NCI-H1436 treated with DMSO at 0.1 percent for 48 hours (cell line): ENCODE data around the gene TAAR1.
"Not testable (repeated sequence)": the region's sequence is repeated elsewhere in the genome, so short reads cannot be mapped to it uniquely, and the experiment has no call there.

ENCODE experiments used
- DNase-seq: peaks from one replicate; lab custom pipeline; 2025; lab: John Stamatoyannopoulos, UW

TAAR1 gene, protein sequence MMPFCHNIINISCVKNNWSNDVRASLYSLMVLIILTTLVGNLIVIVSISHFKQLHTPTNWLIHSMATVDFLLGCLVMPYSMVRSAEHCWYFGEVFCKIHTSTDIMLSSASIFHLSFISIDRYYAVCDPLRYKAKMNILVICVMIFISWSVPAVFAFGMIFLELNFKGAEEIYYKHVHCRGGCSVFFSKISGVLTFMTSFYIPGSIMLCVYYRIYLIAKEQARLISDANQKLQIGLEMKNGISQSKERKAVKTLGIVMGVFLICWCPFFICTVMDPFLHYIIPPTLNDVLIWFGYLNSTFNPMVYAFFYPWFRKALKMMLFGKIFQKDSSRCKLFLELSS

DNA sequence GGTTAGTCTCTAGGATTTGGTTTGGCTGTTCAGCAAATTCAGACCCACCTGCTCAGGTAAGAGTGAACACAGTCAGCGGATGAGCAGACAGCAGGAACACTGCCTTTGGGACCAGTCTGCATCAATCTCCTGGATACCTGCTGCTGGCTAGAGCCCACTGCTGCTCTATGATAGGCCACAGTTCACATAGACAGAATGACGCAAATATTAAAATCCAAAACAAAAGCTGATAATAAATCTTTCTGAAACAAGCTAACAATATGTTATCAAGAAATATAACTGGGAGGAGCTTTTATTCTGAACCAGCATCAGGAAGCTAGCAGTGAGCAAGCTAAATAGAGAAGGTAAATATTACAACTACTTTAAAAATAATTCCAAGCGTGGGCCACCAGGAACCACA lies at the start of gene TAAR1:
TSS of gene TAAR1 (minus strand) at position 101 of the 400 bp plus-strand sequence. CDS start 13,179 bp downstream, outside the sequence.
- DNase-seq, result peak; percentile 27

DNA sequence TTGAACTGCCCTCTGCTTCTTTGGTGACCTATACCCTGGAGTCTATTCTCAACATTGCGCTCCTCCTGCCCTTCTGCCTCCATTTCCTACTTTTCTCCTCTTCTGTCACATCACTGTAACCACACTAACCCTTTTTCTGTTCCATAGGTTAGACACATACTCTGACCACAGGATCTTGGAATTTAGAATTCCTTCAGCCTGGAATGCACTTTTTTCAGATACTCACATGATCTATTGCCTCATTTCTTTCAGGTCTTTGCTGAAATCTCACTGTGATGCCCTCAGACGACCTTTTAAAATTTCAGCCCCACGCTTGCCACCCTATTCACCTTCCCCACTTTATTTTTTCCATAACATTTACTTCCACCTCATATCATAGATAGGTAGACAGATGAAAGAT lies 49.8 kb upstream of the TAAR1 start:
- no peak for DNase-seq

DNA sequence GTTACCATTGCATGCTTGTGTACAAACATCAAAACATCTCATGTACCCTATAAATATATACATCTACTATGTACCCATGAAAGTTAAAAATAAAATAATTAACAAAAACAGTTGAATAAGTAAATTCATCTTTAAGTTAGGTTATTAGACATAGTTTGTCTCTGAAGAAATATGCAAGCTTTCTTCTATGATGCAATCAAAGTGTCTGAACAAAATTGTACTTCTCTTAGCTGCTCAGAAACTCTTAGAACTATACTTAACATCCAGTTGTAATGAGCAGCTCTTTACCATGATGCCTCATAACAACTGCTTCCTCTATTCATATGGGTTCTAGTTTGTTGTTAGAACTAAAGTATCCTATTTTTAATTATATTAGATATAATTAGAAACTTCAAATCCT lies 49.0 kb upstream of the TAAR1 start:
- no peak for DNase-seq

DNA sequence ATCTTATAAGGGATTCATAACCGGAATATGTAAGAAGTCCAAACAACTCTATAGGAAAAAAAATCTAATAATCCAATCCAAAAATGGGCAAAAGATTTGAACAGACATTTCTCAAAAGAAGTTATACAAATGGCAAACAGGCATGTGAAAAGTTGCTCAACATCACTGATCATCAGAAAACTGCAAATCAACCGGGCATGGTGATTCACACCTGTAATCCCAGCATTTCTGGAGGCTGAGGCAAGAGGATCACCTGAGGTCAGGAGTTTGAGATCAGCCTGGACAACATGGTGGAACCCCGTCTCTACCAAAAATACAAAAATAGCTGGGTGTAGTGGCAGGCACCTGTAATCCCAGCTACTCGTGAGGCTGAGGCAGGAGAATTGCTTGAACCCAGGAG lies 47.8 kb upstream of the TAAR1 start:
- not testable (repeated sequence) for DNase-seq

DNA sequence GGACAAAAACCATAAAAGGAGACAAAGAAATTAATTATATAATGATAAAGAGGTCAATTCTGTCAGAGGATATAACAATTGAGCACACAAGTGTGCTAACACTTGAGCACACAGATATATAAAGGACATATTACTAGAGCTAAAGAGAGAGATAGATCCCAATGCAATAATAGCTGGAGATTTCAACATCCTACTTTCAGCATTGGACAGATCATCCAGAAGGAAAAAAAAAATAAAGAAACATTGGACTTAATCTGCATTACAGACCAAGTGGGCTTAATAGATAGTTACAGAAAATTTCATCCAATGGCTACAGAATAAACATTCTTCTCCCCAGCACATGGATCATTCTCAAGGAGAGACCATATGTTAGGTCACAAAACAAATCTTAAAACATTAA lies 45.0 kb upstream of the TAAR1 start:
- DNase-seq, result no peak

DNA sequence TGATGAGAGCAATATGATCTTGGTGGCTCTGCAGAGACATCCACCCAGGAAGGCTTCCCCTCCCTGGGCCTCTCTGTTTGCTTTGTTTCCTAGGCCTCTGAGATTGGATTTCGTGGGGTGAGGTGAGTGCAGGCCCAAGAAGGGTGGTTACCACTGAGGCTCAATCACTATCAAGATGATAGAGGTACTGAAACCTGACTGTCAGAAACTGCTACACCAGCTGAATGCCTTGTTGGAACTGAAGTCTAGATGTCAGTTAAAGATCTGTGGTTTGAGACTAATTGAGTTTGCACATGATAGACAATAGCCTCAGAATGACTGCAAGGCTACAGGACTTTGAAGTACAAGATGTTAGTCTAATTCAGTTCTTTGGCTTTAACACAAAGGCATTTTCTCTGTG lies 39.6 kb upstream of the TAAR1 start:
- no peak for DNase-seq

DNA sequence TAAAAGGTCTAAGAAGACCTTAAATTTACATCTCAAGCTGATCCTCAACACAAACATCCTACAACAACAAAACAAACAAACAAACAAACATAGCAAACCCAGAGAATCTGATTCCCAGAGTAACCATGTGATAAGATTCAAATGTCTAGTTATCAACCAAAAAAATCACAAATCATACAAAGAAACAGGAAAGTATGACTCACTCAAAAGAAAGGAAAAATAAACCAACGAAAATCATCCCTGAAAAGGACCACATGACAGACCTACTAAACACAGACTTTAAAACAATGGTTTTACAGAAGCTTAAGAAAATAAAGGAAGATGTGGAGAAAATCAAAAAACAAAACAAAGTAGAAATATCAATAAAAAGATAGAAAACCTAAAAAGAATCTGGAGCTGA lies 36.8 kb upstream of the TAAR1 start:
- DNase-seq, result no peak

DNA sequence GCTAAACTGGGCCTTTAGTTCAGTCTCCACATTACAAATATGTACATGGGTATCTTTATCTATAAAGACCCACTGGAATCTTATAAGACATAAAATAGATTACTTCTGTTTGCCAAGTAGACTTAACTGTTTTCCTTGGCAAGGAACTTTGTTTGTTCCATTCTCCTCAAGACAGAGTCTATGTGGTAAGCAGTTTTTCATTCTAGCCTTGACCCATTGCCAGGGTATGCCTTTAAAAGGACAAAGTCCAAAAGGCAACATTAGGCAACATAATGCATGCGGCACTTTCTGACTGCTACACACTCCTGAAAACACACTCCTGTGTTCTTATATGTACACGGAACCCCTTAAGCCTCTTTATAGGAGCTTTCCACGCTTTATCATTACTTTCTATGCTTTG lies 34.5 kb upstream of the TAAR1 start:
- no peak for DNase-seq

DNA sequence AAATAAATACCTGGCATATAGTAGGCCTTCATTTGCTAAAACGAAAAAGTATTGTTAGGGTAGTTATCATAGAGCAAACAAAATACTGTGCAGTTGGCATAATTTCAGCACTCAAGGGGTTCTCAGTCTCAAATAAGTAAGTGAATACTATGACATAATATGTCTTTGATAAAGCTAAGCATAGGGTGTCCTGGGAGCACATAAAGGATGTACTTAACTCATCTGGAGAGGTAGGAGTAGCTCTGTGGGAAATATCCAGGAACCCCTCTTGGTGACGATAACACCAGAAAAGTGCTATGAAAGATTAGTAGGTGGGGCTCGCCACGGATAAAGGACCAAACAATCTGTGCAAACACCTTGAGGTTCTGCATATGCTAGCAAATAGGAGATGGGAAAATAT lies 31.7 kb upstream of the TAAR1 start:
- DNase-seq, result no peak

DNA sequence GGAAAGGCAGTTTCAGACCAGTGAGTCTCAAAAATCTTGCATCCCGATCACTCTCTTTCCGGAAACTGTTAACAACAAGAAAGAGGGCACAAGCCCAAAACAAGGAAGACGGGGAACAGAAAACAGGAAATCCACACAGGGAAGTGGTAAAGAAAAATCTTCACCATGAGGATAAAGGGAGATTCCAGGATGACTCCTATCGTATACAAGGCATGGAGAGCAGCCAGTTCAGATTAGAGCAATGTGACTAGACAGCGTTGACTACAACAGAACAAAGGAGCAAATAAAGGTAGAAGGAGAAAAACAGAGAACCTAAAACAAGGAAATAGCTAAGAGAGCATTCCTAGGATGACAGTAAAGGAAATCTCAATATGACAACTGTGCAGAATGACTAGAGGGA lies 28.3 kb upstream of the TAAR1 start:
- DNase-seq, result no peak

DNA sequence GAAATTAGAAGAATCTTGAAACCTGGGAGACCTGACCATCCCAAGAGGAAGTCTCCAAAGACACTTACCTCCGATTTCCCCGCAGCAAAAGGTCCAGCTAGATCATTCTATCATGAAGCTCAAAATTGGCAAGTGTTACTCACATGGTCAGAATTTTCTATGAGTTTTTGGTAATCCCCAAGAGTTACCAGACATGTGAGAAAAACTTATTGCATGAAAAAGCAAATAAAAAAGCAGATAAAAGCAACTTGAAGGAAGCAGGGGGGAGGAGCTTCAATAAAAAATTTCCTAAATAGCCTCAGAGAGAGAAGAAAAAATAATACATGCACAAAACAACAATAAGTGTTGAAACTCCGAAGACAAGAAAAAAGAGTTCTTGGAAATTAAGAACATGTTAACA lies 27.5 kb upstream of the TAAR1 start:
- no peak for DNase-seq

DNA sequence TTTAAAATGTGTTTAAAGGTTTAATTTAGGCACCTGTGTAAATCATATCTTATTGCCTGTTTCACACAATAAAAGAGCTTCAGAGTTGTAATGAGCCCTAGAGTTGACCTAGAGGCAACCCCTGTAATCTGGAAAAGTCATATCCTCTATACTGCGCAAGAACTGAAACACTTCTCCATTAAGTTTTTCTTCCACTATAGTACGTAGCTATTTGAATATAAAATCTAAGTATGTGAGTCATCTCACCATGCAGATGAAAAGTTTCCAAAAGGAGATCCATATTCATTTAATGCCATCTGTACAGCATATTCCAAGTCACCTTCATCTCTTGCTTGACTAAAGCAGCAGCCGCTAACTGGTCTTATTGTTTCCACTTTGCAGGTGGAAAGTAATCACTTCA lies 26.0 kb upstream of the TAAR1 start:
- DNase-seq, result no peak

DNA sequence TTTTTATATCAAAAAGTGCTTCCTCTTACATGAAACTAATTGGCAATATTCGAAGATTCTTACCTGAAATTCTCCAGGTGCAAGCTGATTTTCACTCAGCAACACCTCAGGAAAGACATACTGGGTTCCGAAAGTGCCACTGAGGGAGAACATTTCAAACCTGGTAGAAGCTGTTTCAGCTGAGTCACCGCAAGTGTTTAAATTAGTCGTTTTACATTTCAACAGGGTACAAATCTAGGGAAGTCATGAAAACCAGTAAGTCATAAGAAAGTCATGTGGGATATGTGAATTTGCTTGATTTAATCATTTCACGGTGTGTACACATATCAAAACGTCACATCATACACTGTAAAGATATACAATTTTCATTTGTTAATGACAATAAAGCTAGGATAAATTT lies 25.3 kb upstream of the TAAR1 start:
- no peak for DNase-seq

DNA sequence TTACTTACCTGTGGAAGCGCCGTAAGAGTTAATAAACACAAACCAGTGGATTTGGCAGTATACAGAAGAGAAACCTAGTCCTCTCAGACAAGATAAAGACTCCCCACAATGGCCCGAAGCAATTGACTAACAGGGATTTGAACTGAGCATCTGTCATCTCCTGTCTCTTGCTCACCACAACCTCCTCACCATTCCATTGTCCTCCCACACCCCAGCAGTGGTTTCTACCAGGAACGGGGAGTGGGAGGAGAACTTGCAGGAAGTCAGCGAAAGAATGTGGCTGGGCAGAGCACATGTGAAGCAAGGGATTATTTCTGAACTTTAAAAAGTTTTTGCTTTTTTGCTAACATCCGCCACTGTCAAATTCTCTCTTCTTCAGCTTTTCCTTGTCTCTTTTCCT lies 24.6 kb upstream of the TAAR1 start:
- DNase-seq, result no peak

DNA sequence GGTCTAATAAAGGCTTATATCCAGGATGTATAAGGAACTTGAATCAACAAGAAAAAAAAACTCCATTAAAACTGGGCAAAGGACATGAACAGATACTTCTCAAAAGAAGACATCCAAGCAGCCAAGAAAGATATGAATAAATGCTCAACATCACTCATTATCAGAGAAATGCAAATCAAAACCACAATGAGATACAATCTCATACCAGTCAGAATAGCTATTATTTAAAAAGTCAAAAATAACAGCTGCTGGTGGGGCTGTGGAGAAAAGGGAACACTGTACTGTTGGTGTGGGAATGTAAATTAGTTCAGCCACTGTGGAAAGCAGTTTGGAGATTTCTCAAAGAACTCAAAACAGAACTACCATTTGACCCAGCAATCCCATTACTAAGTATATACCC lies 20.1 kb upstream of the TAAR1 start:
- not testable (repeated sequence) for DNase-seq

DNA sequence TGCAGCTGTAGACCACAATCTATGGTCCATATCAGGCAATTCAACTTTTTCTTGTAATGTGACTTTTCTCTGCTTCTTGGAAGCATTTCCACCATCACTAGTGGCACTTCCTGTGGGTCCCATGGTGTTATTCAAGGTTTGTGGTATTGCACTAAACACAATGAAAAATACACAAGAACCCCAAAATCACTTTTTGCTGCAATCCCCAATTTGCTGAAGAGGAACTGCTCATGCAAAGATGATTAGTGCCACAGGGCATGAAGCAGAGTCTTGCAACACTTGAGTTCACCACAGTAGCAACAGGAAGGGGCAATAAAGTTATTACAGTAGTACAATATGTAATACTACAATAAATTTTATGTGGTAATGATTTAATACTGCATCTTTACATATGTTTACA lies 16.8 kb upstream of the TAAR1 start:
- no peak for DNase-seq

DNA sequence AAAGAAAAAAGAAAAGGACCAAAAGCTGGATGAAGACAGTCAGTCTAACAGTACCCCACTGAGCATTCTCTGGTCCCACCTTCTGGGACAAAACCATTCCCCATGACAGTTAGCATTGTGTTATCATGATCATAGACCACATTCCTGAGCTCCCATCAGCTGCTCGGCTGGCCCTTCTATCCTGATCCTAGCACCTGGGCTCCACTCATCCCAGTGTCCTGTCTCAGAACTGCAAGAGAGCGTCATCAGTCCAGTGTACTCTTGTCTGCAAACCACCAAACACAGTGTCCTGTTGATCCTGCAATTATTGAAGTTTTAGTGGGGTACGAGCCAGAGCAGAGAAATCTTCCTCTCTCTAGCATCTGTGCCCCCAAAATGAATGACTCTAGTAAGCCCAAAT lies 16.0 kb upstream of the TAAR1 start:
- DNase-seq, result no peak

DNA sequence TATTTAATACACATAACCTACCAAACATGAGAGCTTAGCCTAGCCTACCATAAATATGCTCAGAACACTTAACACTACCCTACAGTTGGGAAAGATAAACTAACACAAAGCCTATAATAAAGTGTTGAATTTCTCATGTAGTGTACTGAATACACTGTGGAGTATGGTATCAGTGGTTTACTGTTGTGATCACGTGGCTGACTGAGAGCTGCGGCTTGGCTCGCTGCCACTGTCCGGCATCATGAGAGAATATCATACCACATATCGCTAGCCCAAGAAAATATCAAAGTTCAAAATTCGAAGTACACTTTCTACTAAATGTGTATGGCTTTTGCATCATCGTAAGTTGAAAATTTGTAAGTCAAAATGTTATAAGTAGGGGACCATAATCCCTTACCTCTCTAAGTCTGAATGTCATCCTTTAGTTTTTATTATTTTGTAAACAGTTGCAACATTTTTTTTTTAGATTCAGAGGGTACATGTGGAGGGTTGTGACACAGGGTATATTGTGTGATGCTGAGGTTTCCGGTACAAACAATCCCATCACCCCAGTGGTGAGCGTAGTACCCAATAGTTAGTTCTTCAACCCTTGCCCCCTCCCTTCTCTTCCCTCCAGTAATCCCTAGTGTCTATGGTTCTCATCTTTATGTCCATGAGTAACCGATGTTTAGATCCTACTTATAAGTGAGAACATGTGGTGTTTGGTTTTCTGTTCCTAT lies 14.6 kb upstream of the TAAR1 start:
- DNase-seq, result no peak

DNA sequence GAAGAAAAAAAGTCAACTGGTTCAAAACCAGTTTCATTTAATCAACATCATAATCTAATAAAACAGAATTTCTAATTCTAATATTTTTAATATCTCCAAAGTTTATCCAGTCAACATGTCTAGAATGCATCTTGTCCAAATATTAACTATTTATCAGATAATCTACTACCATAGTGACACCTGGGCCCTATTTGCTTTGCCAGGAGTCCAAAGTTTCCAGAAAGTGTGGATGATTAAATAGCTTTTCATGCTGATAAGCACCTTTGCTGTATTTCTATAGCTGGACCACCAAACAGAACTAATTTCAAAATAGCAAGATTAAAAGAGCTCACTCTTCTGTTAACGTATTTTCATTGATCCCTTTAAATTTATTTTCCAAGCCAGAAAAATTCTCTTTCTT lies 12.3 kb upstream of the TAAR1 start:
- DNase-seq, result no peak

DNA sequence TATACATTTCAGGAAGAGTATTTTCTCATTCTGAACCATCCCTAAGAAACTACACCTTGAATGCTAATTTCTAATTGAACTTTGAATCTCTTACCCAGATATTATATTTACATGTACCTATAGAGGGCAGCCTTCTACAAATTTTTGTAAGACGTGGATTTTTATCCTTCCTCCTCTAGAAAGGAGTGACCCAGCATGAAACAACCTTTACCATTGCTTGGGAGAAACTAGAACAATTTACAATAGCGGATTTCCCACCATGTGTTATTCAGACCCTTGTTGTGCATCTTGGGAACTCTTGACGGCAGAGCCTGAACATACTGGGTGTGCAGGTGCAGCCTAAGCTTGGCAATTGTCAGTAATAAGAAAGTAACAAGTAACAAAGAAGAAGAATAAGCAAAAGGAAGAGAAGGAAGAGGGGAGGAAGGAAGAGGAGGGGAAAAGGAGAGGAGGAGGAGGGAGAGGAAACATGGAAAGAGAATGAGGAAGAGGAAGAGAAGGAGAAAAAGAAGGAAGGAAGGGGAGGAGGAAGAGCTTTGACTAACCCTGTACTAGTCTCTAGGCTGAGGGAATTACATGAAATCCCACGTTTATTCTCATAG lies 10.8 kb upstream of the TAAR1 start:
- no peak for DNase-seq

DNA sequence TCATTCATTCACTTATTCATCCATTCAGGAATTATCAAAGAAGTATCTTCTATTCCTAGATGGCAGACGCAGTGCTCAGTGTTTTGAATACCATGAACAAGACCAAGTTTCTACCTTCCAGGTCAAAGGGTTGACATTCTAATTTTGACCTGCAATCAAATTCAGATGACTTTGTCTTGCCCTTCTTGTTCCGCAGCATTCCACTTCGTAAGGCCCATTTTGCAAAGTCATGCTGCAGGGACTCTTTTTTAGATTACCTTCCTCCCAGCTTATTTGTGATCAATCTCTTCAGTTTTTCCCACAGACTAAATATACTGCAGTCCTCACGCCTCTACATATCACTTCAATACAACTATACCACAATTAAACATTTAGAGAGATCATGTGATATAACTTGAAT lies 7.1 kb upstream of the TAAR1 start:
- no peak for DNase-seq

DNA sequence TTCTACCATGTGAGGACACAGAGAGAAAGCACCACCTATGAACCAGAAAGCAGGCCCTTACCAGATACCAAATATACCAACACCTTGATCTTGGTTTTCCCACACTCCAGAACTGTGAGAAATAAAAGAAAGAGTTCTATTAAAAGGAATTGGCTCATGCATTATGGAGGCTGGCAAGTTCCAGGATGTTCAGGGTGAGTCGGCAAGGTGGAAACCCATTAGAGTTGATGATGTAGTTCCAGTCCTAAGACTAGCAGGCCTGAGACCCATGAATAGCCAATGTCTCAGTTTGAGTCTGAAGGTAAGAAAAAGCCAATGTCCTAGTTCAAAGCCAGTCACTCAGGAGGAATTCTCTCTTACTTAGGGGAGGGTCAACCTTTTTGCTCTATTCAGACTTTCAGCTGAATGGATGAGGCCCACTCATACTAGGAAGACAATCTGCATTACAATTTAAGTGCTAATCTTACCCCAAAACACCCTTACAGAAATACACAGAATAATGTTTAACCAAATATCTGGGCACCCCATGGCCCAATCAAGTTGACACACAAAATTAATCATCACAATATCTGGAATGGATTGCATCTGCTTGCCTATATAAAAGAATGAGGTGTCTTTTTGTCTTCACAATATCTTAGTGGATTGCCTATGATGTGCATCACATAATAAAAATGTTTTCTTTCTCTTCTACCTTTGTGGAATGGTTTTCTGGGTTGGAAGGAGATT lies 5.5 kb upstream of the TAAR1 start:
- no peak for DNase-seq

DNA sequence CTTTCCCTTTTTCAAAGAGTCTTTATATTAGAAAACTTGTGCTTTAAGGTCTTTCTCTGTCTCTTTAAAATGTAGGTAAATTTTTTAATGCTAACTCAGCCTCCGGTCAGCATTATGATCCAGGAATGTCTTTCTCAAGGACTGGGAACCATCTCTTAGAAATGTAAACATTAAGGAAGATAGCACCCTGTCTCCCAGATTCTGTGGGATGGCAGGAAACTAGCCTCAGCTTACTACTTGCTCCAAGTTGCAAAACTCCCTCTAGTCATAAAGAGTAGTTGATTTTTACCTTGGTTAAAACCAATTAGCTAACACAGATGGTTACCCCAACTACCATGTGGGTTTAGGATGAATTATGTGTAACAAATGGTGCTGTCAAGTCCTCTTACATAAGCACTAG lies 4.7 kb upstream of the TAAR1 start:
- no peak for DNase-seq
